Neural progenitor cell (in vitro differentiated cells): Measurements from ENCODE around the gene LHCGR.

Source experiments
- CTCF ChIP-seq: fragments of 200-600 bp; sonication (generic); IDR thresholded peaks from 2 replicates; pipeline ENCODE4 v1.5.1; 2017; ENCODE audit warnings: antibody characterized with exemption, mild to moderate bottlenecking
- EZH2 ChIP-seq: fragments of 200-600 bp; sonication (generic); IDR thresholded peaks from 2 replicates; pipeline ENCODE4 v1.6.1; 2017; ENCODE audit warnings: antibody characterized with exemption, mild to moderate bottlenecking, moderate library complexity

- no peak for TF ChIP-seq CTCF
- no peak for TF ChIP-seq EZH2
These were observed 32.4 kb downstream of the LHCGR start for GRCh38 chr2:48723129-48723528.
